Panc1 (cell line): ENCODE data around the gene MCF2L. TPM values are rescaled to one million over a fixed set of nuclear protein-coding genes. Genes with fewer than 3 reads are reported as not detected.

Experiments
- ATAC-seq: fragments of 200-7000 bp; cut with Tn5 transposase; 2 replicates; pipeline ENCODE4 v1.9.1; 2020; ENCODE audit warnings: mild to moderate bottlenecking, moderate library complexity
- BruUV-seq: library from RNA; stranded (reverse); fragments of 400-500 nt; replicated peaks from 2 replicates; lab custom pipeline; 2021; lab: Mats Ljungman, UMichigan
- CTCF ChIA-PET: fragments of 300-600 bp; sonication (Branson Sonifier 250); formaldehyde crosslinking; loops from one replicate; lab custom pipeline; 2022; ENCODE audit warnings: antibody characterized with exemption; lab: Charles Lee
- POLR2A ChIA-PET: fragments of 300-600 bp; sonication (Branson Sonifier 250); formaldehyde crosslinking; loops from one replicate; lab custom pipeline; 2022; ENCODE audit warnings: antibody characterized with exemption; lab: Charles Lee
- DNase-seq: peaks from one replicate; pipeline ENCODE4 v3.0.0-alpha.2; 2010; ENCODE audit warnings: low read depth, low spot score
- H3K27ac ChIP-seq: 2 replicates; pipeline ENCODE4 v1.5.1; 2011; ENCODE audit warnings: mild to moderate bottlenecking, low read length, inconsistent platforms
- H3K27me3 ChIP-seq: fragments of 200-500 bp; sonication (Bioruptor generic); 2 replicates; pipeline ENCODE4 v1.6.0; 2014; ENCODE audit warnings: low read length, inconsistent platforms; ENCODE audit not compliant: control insufficient read depth, insufficient read depth
- H3K36me3 ChIP-seq: fragments of 200-500 bp; sonication (Bioruptor generic); 2 replicates; pipeline ENCODE4 v1.5.1; 2014; ENCODE audit warnings: inconsistent platforms, mild to moderate bottlenecking, low read length, moderate library complexity; ENCODE audit not compliant: control insufficient read depth, insufficient read depth
- H3K4me1 ChIP-seq: 2 replicates; pipeline ENCODE4 v1.5.1; 2011; ENCODE audit warnings: inconsistent platforms, mild to moderate bottlenecking, low read length, moderate library complexity; ENCODE audit not compliant: control insufficient read depth, insufficient read depth
- H3K4me3 ChIP-seq, 2 experiments: 2 replicates each; pipeline ENCODE4 v1.5.1; 2011 to 2012; ENCODE audit warnings: low read depth in 2 of 2, low read length in 2 of 2, mild to moderate bottlenecking in 2 of 2, inconsistent platforms in 1 of 2, moderate library complexity in 1 of 2
- H3K9me3 ChIP-seq: fragments of 200-500 bp; sonication (Bioruptor generic); 2 replicates; pipeline ENCODE4 v1.5.1; 2014; ENCODE audit warnings: low read depth, mild to moderate bottlenecking, inconsistent platforms, low read length, moderate library complexity; ENCODE audit not compliant: control insufficient read depth, insufficient read depth
- CTCF ChIP-seq: fragments of 450-650 bp; IDR thresholded peaks from 2 replicates; pipeline ENCODE4 v1.5.1; 2017; ENCODE audit warnings: mild to moderate bottlenecking
- POLR2AphosphoS5 ChIP-seq: IDR thresholded peaks from 2 replicates; pipeline ENCODE4 v1.6.1; 2012; ENCODE audit warnings: mild to moderate bottlenecking, low read depth, low read length, moderate library complexity
- REST ChIP-seq, 2 experiments: IDR thresholded peaks; 2 replicates each; pipeline ENCODE4 v1.6.1; 2011 to 2012; ENCODE audit warnings: low read depth in 2 of 2, control low read depth in 1 of 2, low read length in 1 of 2, mild to moderate bottlenecking in 1 of 2, moderate library complexity in 1 of 2; ENCODE audit not compliant: insufficient read depth in 1 of 2
- SIN3A ChIP-seq: IDR thresholded peaks from 2 replicates; pipeline ENCODE4 v1.6.1; 2012; ENCODE audit warnings: low read depth, mild to moderate bottlenecking, low read length, moderate library complexity, borderline replicate concordance; ENCODE audit not compliant: insufficient read depth
- TCF7L2 ChIP-seq: IDR thresholded peaks from 2 replicates; pipeline ENCODE4 v1.6.1; 2011; ENCODE audit warnings: mild to moderate bottlenecking, low read depth, low read length, inconsistent platforms
- in situ Hi-C: cut with HindIII; loops from 2 replicates; pipeline ENCODE4 v1.10.0; 2016; ENCODE audit warnings: low sequenced_read_pairs, low pct_unique_long_range_greater_than_20kb
- intact Hi-C: fragments of 100-400 bp; cut with micrococcal nuclease; formaldehyde crosslinking; loops from one replicate; pipeline ENCODE4 v1.10.0; 2022; ENCODE audit not compliant: unreplicated experiment
- total RNA-seq: library from RNA; stranded (reverse); gene quantifications from one replicate; pipeline ENCODE4 v1.2.1, GENCODE V29; 2021; ENCODE audit not compliant: unreplicated experiment

The MCF2L gene
- total RNA-seq, 1 experiment from 2014 or later, result 0.57 TPM

GRCh38 chr13:113090415-113090770, 121.4 kb downstream of the MCF2L start:
- POLR2A ChIA-PET, result no interaction called here
- no TSS peak for BruUV-seq
- no peaks in the 10 kb centered on the region for H3K36me3 ChIP-seq
- intact Hi-C loops (no loop called here), in situ Hi-C loops (no loop called here)
- no peak for ATAC-seq
- no peaks in the 10 kb centered on the region for H3K4me1 ChIP-seq
- no peaks in the 10 kb centered on the region for H3K27me3 ChIP-seq
- DNase-seq, result no peak
- no peak overlapping the region for H3K4me3 ChIP-seq
- H3K27ac ChIP-seq, result no peak overlapping the region
- TF ChIP-seq TCF7L2 (no peak), SIN3A (no peak), POLR2AphosphoS5 (no peak), CTCF (no peak), REST (IDR thresholded peaks at IDR 0.05; ENCODE audit: insufficient read depth in 1 of 2, low read depth in 2 of 2, low read length in 1 of 2) (no peak)
- no peaks in the 10 kb centered on the region for H3K9me3 ChIP-seq
- CTCF ChIA-PET, result no interaction called here

GRCh38 chr13:113090806-113091205, 121.8 kb downstream of the MCF2L start:
- TF ChIP-seq POLR2AphosphoS5, result no peak
- no peak for TF ChIP-seq CTCF
- TF ChIP-seq TCF7L2, result no peak
- TF ChIP-seq REST (IDR thresholded peaks at IDR 0.05; ENCODE audit: insufficient read depth in 1 of 2, low read depth in 2 of 2, low read length in 1 of 2), result no peak
- no peak for TF ChIP-seq SIN3A
- ChIA-PET POLR2A (no interaction called here), CTCF (no interaction called here)
- in situ Hi-C loops, result no loop called here
- DNase-seq, result no peak
- Histone ChIP-seq H3K9me3 (no peaks in the 10 kb centered on the region), H3K36me3 (no peaks in the 10 kb centered on the region), H3K27me3 (no peaks in the 10 kb centered on the region), H3K4me3 (no peak overlapping the region), H3K4me1 (no peaks in the 10 kb centered on the region), H3K27ac (no peak overlapping the region)
- no peak for ATAC-seq
- BruUV-seq, result no TSS peak
- intact Hi-C loops, result no loop called here
